ENCODE results near the gene UNG. TPM values are rescaled to one million over a fixed set of nuclear protein-coding genes. Genes with fewer than 3 reads are reported as not detected.
"Not testable (repeated sequence)": the region's sequence is repeated elsewhere in the genome, so short reads cannot be mapped to it uniquely, and the experiment has no call there.

UNG gene
- total and polyA plus RNA-seq, 4 donors: 11.8 to 17.8 (median 14.9) TPM

DNA sequence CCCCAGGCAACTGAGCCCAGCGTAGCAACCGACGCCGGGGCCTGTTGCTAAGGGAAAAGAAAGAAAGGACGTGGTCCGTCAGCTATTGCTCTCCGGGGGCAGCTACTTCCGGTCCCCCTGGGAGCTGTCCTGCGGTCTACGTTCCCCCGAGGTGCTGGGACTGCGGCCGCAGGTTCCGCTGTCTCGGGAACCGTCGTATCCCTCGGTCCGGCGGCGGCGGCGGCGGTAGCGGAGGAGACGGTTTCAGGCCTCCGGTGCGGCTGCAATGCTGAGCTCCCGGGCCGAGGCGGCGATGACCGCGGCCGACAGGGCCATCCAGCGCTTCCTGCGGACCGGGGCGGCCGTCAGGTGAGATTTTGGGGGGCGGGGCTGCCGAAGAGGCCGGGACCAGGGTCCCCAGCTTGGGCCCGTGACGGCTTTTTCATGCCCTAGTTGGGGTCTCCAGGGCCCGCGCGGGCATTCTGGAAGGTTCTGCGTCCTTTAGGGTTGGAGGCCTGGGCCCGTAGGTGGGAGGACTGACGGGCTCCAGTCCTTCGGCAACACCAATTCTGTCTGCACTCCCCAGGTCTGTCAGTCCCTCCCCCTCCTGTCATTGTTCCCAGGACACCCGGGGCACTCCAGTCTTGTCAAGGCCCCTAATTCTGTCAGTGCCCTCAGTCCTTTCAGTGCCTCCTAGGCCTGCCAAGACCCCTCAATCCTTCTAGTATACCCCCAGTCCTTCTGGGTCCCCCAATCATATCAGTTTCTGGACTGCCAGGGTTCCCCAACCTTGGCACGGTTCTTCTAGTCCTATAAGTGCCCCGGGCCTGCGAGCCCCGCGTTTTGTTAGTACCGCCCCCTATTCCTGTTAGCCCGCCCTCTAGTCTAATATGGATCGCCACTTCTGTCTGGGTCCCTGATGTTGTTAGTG is 44.7 kb upstream of the UNG start, which contains the start of gene USP30:
Gene USP30 (plus strand): TSS at position 163 of the 910 bp plus-strand sequence. CDS start 103 bp downstream, at position 266.
- WGBS, 2 donors: 0 to 1% methylated on average over 58 to 61 of the region's 61 CpGs
- peaks cover 0 to 8% (median 1%) of the 10 kb centered on the region in 4 donors for H3K36me3 ChIP-seq (ENCODE audit: control insufficient read depth in 4 of 4, insufficient read depth in 4 of 4, low read length in 4 of 4)
- peak within 1 kb of the TSS; percentile 71 to 88 for H3K9ac ChIP-seq (ENCODE audit: insufficient read depth in 1 of 2, low read length in 2 of 2)
- DNase-seq (peak; percentile 90 to 93 (median 90)), ATAC-seq (ENCODE audit: insufficient read depth, low FRiP score) (peak; percentile 93)
- H3K4me1 ChIP-seq (ENCODE audit: control insufficient read depth in 5 of 5, insufficient read depth in 5 of 5, low read length in 5 of 5): peaks cover 0 to 11% (median 7%) of the 10 kb centered on the region in 5 donors
- no peaks in the 10 kb centered on the region for H3K27me3 ChIP-seq (ENCODE audit: control insufficient read depth in 3 of 3, insufficient read depth in 3 of 3, low read length in 2 of 3)
- TF ChIP-seq, protein P1, sequence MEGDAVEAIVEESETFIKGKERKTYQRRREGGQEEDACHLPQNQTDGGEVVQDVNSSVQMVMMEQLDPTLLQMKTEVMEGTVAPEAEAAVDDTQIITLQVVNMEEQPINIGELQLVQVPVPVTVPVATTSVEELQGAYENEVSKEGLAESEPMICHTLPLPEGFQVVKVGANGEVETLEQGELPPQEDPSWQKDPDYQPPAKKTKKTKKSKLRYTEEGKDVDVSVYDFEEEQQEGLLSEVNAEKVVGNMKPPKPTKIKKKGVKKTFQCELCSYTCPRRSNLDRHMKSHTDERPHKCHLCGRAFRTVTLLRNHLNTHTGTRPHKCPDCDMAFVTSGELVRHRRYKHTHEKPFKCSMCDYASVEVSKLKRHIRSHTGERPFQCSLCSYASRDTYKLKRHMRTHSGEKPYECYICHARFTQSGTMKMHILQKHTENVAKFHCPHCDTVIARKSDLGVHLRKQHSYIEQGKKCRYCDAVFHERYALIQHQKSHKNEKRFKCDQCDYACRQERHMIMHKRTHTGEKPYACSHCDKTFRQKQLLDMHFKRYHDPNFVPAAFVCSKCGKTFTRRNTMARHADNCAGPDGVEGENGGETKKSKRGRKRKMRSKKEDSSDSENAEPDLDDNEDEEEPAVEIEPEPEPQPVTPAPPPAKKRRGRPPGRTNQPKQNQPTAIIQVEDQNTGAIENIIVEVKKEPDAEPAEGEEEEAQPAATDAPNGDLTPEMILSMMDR (IDR thresholded peaks at IDR 0.05; ENCODE audit: control extremely low read depth, extremely low read depth): no peak
- H3K27ac ChIP-seq (ENCODE audit: low read depth in 1 of 2, low read length in 1 of 2): peak within 1 kb of the TSS; percentile 91 to 92
- H3K4me3 ChIP-seq: peak within 1 kb of the TSS; percentile 86
- H3K9me3 ChIP-seq (ENCODE audit: control insufficient read depth in 4 of 4, insufficient read depth in 3 of 4, low read length in 3 of 4): no peaks in the 10 kb centered on the region

DNA sequence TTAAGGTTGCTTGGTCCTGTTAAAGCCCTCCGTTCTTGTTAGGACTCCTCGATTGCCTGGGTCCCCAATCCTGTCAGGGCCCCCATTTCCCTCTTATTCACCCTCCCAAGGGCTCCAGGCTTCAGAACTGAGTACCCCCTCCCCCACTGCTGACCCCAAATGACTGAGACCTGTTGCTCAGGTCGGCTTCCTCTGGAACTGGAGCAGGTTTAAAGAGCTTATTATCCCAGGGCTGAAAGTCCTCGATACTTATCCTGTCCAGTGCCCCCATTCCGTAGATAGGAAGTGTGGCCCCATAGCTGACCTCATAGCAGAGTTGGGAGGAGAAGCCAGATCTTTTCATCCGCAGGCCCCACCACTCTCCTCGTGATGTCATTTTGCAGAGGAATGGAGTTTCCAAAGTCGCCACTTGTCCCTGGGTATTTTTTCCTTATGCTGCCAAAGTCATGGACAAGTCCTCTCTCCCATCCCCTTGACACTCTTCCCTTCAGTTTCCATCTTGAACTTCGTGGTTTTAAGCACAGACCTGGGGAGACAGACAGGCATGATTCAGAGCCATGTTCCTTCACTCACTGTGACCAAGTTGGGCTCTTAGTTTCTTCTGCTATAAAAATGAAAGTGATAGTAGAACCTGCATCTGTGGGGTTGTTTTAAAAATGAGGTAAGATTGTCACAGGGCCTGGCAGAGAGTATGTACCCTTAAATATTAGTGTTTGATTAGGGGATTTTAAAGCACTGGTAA is 43.8 kb upstream of the UNG start:
- DNase-seq (peak in 1 of 3 donors; percentile 2), ATAC-seq (ENCODE audit: insufficient read depth, low FRiP score) (no peak)
- Histone ChIP-seq H3K27me3 (ENCODE audit: control insufficient read depth in 3 of 3, insufficient read depth in 3 of 3, low read length in 2 of 3) (no peaks in the 10 kb centered on the region), H3K27ac (ENCODE audit: low read depth in 1 of 2, low read length in 1 of 2) (peak overlapping the region; percentile 91 to 92), H3K36me3 (ENCODE audit: control insufficient read depth in 4 of 4, insufficient read depth in 4 of 4, low read length in 4 of 4) (peaks cover 0 to 10% (median 3%) of the 10 kb centered on the region in 4 donors), H3K9ac (ENCODE audit: insufficient read depth in 1 of 2, low read length in 2 of 2) (peak overlapping the region; percentile 71 to 88), H3K4me1 (ENCODE audit: control insufficient read depth in 5 of 5, insufficient read depth in 5 of 5, low read length in 5 of 5) (peaks cover 0 to 11% (median 7%) of the 10 kb centered on the region in 5 donors), H3K4me3 (peak overlapping the region; percentile 86), H3K9me3 (ENCODE audit: control insufficient read depth in 4 of 4, insufficient read depth in 3 of 4, low read length in 3 of 4) (no peaks in the 10 kb centered on the region)
- TF ChIP-seq, protein P1 (IDR thresholded peaks at IDR 0.05; ENCODE audit: control extremely low read depth, extremely low read depth): no peak
- WGBS, 2 donors: 15% methylated on average over 9 of the region's 9 CpGs

DNA sequence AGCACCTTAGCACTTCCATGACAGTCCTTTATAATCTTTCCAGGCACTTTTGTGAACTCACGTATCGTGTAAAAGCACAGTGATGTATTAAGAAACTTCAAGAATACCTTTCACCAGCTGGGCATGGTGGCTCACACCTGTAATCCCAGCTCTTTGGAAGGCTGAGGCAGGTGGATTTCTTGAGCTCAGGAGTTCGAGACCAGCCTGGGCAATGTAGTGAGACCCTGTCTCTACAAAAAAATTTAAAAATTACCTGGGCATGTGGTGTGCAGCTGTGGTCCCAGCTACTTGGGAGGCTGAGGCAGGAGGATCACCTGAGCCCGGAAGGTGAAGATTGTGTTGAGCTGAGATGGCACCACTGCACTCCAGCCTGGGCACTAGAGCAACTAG is 43.3 kb upstream of the UNG start:
- H3K9me3 ChIP-seq (ENCODE audit: control insufficient read depth in 4 of 4, insufficient read depth in 3 of 4, low read length in 3 of 4); H3K27me3 ChIP-seq (ENCODE audit: control insufficient read depth in 3 of 3, insufficient read depth in 3 of 3, low read length in 2 of 3); H3K4me3 ChIP-seq; DNase-seq; ATAC-seq (ENCODE audit: insufficient read depth, low FRiP score); H3K27ac ChIP-seq (ENCODE audit: low read depth in 1 of 2, low read length in 1 of 2): not testable (repeated sequence)
- WGBS, 2 donors: 75 to 89% methylated on average over 4 of the region's 4 CpGs
- Histone ChIP-seq H3K9ac (ENCODE audit: insufficient read depth in 1 of 2, low read length in 2 of 2) (peak overlapping the region in 1 of 2 donors; percentile 71), H3K36me3 (ENCODE audit: control insufficient read depth in 4 of 4, insufficient read depth in 4 of 4, low read length in 4 of 4) (peaks cover 0 to 13% (median 5%) of the 10 kb centered on the region in 4 donors), H3K4me1 (ENCODE audit: control insufficient read depth in 5 of 5, insufficient read depth in 5 of 5, low read length in 5 of 5) (peaks cover 0 to 11% (median 7%) of the 10 kb centered on the region in 5 donors)

DNA sequence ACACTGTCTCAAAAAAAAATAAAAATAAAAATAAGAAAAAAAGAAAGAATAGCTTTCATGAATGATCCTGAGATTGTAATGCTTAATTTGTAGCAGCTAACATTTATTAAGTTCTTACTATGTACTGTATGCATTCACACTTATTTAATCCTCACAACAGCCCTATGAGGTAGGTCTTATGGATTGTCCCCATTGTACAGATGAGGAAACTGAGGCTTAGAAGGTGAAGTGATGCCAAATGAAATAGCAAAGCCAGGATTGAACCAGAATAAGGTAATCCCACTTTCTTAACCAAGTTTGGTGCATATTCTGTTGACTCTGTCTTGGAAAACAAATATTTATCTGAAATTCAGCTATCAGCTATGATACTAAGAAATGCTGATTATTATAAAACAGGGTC is 42.9 kb upstream of the UNG start:
- H3K4me1 ChIP-seq (ENCODE audit: control insufficient read depth in 5 of 5, insufficient read depth in 5 of 5, low read length in 5 of 5): peaks cover 0 to 11% (median 7%) of the 10 kb centered on the region in 5 donors
- H3K4me3 ChIP-seq: no peak overlapping the region
- TF ChIP-seq, protein P1 (IDR thresholded peaks at IDR 0.05; ENCODE audit: control extremely low read depth, extremely low read depth): no peak
- ATAC-seq (ENCODE audit: insufficient read depth, low FRiP score) (no peak), DNase-seq (no peak)
- no peak overlapping the region for H3K9ac ChIP-seq (ENCODE audit: insufficient read depth in 1 of 2, low read length in 2 of 2)
- H3K27me3 ChIP-seq (ENCODE audit: control insufficient read depth in 3 of 3, insufficient read depth in 3 of 3, low read length in 2 of 3): no peaks in the 10 kb centered on the region
- no peak overlapping the region for H3K27ac ChIP-seq (ENCODE audit: low read depth in 1 of 2, low read length in 1 of 2)
- H3K36me3 ChIP-seq (ENCODE audit: control insufficient read depth in 4 of 4, insufficient read depth in 4 of 4, low read length in 4 of 4): peaks cover 3 to 13% (median 5%) of the 10 kb centered on the region in 4 donors
- no peaks in the 10 kb centered on the region for H3K9me3 ChIP-seq (ENCODE audit: control insufficient read depth in 4 of 4, insufficient read depth in 3 of 4, low read length in 3 of 4)
